NCI-H2081 treated with DMSO at 0.1 percent for 48 hours (cell line): ENCODE results near the gene CREB3L1.

ENCODE experiments used
- DNase-seq: peaks from one replicate; lab custom pipeline; 2025; lab: John Stamatoyannopoulos, UW

The CREB3L1 gene

DNA sequence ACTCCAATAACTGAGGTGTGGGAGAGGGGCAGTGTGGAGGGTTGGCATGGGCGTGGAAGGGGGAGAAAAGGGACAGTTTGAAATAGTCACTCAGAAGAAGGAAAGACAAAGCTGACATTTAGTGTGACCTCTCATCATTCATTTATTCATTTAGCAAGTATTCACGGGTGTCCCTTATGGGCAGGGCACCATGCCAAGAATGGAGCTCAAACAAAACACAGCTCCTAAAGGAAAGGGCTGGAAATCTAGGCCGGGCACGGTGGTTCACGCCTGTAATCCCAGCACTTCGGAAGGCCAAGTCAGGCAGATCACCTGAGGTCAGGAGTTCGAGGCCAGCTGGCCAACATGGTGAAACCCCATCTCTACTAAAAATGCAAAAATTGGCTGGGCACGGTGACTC lies 50.4 kb downstream of the CREB3L1 start:
- no peak for DNase-seq

DNA sequence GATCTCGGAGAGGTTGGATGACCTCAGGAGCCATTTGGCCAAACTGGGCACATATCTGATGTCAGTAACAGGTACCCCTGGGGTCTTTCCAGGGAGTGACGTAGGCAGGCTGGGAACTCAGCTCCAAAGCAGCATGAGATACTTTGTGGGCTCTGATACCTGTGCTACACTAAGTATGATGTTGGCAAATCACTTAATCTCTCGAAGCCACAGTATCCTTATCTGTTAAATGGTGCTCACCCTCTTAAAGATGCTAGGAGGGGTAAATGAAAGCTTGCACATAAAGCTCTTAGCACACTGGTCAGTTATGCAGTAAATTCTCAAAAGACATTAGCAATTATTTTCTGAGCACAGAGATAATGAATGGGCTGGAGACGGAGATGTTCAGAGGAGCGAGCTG lies 52.7 kb downstream of the CREB3L1 start:
- DNase-seq: no peak

DNA sequence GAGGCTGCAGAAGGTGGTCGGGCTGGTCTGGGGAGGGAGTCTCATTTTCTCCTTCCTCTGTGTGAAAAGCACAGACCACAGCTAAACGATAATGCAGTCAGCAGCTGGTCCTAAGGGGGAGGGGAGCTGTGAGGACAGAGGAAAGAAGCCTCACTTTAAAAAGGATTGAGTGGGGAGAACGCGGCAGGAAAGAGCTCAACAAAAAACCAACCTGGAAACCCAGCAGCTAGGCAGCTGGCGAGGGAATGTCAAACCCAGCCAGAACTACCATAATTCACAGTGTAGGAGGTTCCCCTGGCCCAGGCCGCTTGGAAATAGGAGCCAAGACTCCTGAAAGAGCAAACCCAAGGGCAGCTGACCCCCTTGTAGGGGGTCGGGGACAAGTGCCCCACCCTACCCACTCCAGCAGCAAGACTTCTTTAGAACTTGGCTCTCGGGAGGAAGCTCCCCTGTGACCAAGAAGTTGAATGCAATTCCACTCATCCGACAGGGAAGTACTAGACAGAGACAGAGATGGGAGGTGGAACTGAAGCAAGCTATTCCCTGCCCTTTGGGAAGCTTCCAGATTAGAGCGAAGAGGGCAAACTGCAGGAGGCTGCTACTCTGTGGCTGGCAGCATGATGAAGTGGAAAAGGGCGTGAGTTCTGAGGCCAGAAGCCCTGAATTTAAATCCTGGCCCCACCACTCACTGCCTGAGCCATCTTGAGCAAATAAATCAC lies 53.3 kb downstream of the CREB3L1 start:
- no peak for DNase-seq

DNA sequence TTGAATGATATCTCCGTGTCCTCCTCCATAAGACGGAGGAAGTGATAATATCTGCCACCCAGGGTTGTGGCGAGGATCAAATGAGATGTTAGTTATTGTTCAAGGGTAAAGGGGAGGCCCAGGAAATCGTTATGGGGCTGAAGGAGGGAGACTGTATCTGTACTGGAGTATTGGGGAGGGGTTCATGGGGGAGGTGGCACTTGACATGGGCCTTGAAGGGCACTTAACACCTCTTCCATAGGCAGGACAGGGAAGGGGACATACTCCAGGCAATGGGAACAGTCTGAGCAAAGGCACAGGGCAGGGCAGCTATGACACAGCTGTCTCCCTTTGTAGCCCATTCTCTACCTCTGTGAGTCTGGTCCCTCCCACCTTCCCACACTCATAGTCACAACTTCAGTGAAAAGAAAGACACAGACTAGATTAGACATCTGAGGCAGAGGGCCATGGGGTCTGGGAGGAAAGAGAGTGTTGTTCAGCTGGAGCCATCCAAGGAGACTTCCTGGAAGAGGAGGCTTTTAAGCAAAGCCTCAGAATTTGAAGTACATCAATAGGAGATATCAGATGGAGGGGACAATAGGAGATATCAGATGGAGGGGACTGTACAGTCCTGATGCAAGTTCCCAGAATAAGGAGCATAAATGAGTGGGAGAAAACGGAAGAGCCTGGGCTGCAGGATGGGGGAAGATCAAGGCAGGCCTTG lies 54.0 kb downstream of the CREB3L1 start:
- no peak for DNase-seq

DNA sequence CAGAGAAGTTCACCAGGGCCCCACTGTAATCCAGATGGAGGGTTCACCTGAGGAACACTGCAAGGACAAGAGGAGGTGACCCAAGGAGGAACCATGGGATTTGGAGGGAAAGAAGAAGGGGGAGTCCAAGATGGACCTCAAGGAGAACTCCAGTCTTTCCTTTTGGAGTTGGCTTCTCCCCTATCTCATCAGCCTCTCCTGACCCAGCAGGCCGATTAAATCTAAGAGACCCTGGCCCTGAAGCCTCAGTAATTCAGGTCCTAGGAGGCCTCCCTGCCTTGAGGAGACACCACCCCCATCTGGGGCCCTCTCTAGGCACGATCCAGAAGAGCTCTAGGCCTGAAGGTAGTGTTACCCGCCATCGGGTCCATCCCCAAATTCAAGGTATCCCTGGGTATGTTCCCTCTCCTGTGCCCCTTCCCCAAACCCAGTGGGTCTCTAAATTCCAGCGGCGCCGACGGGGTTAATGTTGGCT lies 54.7 kb downstream of the CREB3L1 start:
- no peak for DNase-seq

DNA sequence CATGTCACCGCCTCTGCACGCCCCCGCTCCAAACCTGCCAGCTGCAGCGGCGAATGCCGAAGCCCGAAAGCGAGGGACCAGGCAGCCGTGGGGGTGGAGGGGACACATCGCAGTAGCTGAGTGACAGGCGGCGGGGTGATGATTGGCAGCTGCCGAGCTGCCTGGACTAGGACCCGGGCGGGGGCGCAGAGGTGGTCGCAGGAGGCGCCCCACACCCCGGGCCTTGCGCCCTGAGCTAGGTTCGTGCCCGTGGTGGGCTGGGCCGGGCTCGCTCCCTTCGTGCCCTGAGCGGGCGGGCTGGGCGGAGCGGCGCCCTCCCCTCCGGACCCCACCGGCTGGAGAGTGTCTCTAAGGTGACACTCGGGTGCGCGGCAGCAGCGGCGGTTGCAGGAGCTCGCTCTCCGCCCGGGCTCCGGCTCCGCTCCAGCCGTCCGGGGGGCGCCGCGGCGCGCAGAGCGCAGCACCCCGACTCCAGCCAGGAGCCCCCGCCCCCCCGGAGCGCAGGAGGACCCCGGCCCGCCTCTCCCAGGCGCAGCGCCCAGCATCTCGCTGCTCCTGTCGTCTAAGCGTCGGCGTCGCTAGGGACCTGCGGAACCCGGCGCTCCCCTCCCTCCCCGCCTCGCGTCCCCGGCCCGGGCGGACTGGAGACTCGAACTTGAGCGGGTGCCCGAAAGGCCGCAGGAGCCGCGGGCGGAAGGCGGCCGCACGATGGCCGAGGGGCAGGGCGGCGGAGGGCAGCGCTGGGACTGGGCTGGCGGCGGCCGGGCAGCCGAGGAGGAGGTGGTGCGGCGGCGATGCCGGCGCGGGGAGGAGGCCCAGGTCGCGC lies 55.3 kb downstream of the CREB3L1 start:
- no peak for DNase-seq

DNA sequence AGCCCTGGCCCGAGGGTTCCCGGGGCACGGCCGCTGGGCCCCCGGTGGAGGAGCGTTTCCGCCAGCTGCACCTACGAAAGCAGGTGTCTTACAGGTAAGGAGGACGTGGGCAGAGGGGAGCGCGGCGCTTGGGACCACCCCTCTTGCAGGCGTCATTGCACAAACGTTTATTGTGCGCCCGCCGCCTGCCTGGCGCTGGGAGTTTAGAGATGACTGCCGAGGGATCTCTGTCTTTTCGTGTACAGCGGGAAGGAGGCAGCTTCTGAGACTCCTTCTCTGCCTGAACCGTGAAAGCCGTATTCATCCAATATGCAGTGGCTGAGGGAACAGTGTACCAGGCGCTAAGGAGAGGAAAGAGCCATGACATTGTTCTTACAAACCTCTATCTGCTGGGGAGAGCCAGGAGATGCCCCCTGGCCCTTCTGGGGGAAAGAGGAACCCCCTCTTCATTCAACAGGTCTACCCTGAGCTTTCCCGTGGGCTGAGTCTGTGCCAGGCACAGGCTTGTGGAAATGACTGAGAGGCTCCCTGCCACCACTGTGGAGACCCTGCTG lies 56.0 kb downstream of the CREB3L1 start:
- no peak for DNase-seq

DNA sequence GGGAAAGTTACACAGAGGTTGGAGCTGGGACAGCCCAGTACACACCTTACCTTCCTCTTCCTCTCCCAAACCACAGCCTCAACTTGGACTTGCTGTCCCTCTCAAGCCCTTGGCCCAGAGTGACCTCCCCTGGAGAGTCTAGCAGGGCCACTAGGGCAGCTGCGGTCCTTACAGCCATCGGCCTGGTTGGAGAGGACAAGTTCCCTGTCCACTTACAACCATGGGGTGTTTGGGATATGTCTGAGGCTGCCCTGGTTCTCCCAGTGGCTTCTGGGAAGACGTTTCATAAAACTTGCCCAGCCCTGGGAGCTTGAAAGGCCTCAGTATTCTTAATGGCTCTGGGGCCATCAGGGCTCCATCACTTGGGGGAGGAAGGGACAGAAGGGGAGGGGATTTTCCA lies 56.7 kb downstream of the CREB3L1 start:
- no peak for DNase-seq

DNA sequence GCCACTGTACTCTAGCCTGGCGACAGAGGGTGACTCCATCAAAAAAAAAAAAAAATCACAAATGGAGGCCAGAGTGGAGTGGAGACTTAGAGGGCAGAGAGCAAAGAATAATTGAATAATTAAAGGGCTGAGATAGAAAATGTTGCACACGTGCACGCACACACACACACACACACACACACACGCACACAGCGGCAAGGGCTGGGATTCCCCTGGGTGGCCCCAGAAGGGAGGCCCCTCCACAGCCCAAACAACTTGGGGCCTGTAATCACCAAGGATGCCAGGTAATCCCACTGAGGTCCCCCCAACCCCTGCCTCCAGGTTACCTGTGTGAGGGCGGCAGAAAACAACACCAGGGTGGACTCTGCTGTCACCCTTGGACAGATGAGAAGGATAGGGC lies 57.8 kb downstream of the CREB3L1 start:
- no peak for DNase-seq

DNA sequence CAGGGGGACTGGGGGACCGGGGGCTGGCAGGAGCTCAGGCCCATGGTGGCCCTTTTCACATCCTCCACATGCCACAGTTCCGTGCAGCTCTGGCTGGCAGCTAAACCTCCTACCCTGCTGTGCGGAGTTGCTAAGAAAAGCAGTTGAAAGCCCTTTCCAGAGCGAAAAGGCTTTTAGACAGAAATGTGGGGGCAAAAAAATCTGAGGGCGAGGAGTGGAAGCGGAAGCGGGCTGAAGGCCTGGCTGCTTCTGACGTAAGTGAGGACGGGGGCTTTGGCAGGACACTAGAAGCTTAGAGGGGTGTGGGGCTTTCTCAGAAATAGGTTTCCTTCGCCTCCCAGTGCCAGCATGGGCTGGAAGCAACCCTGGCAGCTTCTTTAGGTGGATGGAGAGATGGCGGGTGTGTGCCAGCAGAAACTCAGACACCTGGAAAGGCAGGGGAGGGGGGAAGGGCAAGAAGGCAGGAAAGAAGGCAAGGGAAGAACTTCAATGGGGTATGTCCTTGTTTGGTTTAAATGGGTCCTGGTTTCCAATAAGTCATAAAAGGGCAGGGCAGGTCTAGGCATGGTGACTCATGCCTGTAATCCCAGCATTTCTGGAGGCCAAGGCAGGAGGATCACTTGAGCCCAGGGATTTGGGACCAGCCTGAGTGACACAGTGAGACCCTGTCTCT lies 58.6 kb downstream of the CREB3L1 start:
- DNase-seq: no peak

DNA sequence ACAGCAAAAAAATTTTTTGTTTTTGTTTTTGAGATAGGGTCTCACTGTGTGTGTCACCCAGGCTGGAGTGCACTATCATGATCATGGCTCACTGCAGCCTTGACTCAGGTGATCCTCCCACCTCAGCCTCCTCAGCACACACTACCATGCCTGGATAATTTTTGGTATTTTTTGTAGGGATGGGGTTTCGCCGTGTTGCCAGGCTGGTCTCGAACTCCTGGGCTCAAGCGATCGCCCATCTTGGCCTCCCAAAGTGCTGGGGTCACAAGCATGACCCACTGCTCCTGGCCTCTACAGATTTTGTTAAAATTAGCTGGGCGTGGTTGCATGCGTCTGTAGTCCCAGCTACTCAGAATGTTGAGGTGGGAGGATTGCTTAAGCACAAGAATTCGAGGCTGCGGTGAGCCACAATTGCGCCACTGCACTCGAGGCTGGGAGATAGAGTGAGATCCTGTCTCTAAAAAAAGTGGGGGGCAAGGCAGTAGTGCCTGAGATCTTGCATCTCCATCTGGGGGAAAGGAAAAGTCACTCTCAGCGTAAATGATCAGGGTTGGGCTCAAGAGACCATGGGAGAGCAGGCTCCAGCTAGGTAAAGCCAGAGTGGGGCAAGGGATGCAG lies 59.2 kb downstream of the CREB3L1 start:
- DNase-seq: no peak

DNA sequence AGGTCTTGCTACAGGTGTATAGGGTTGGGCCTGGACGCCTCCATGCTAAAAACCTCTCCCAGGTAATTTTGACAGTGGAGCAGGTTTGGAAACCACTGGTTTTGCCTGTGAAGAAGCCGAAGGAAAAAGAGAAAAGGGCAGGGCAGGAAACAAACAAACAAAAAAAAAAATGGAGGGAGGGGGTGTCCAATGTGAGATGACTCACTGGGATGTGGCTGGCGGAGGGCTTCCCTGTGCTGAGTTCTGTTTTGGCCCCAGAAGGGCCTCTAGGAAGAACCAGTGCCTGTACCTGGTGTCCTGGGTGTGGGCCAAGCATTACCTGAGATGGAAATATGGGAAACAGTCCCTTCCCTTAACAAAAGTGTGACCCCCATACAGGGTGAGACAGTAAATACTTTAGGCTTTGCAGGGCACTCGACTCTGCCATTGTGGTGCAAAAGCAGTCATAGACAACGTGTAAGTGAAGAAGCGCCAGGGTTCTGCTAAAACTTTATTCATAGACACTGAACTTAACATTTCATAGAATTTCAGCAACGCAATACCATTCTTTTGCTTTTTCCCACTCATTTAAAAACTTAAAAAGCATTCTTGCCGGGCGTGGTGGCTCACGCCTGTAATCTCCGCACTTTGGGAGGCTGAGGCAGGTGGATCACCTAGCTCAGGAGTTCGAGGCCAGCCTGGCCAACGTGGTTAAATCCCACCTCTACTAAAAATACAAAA lies 60.3 kb downstream of the CREB3L1 start:
- no peak for DNase-seq

DNA sequence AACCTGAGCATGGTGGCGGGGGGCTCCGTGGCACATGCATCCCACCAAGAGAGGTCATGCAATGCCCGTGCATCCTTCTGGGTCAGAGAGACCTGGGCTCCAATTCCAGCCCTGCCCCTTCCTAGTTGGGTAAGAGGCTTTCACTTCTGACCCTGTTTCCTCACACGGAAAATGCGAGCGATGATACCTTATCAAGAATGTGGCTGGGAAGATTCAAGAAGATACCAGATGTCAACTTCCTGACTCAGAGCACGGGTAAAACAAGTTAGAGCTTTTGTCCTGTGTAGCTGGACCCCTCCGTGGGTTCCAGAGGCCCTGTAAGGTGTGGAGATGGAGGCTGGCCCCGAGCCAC lies 61.1 kb downstream of the CREB3L1 start:
- no peak for DNase-seq

DNA sequence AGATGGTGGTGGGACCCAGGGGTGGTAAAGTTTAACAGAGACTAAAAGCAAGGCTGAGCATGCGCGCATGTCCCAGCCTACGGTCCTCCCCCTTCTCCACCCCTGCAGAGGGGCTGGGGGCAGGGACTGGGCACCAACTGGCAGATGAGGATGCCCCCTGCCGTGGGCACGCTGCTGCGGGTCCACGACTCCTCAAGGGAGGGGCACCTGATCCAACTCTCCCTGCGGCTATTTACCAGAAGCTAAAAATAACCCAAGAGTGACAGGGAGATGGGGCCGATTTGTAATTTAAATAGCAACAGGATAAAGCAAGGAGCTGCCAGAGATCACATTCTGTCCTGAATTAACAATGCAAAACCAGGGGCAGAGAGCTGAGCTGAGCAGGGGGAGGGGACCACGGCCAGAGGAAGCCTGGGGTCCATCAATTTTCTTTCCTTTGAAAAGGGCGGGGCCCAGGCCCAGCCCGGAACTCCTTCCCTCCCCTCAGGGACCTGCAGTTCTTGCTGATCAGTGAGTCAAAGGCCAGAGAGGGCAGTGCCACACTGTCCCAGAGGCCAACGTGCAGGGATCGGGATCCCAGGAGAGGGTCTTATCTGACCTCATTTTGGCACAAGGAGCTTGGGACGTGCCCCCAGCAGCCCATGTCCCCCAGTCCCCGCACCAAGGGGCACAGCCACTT lies 61.7 kb downstream of the CREB3L1 start:
- peak; percentile 92 for DNase-seq

DNA sequence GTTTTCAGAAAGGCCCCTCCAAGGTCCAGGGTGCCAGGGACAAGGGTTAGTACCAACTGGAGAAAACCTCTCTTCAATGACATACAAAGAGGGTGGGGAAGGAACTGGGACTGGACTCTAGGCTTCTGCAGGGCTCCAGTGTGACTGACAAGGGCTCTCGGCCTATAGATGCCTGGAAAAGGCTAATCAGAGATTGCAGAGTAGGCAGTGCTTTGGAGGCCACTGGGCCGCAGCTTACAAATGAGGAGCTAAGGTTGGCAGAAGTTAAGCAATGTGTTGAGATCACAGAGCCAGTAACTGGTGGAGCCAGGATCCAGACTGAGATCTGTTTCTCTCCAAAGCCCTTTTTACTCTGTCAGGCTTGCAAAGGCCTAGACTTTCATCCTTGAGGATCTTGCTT lies 62.4 kb downstream of the CREB3L1 start:
- DNase-seq: no peak

DNA sequence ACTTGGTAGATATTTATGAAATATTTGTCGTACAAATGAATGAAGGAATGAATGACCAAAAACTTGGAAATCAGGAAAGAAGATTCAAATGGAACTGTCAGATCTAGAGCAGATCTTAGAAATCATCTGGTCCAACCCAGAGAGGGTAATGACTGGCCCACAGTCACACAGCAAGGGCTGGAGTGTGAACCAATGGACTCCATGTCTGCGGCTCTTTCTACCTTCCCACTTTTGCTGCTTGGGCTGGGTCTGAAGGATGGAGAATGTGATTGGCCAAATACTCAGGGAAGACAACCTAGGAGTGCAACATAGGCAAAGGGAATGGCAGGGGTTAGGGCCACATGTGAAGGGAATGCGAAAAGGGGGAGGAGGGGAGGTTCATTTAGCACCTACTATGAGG lies 64.0 kb downstream of the CREB3L1 start:
- no peak for DNase-seq

DNA sequence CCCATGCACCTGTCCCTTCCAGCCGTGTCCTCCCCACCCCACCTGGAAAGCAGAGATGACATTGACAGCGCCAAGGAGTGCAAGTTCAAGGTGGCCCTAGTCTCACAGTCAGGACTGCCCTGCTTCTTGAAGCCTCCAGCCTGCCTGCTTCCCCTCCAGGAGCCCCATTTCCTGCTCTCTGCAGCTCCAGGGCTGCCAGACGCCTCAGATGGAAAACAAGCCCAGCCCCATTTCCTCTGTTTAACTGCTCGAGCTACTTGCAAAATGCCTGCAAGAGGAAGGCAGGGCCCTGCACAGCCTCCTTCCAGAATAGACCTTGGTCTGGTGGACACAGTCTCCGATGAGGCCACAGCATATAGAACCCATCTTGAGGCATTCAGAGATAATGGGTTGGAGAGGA lies 64.8 kb downstream of the CREB3L1 start:
- DNase-seq: no peak

DNA sequence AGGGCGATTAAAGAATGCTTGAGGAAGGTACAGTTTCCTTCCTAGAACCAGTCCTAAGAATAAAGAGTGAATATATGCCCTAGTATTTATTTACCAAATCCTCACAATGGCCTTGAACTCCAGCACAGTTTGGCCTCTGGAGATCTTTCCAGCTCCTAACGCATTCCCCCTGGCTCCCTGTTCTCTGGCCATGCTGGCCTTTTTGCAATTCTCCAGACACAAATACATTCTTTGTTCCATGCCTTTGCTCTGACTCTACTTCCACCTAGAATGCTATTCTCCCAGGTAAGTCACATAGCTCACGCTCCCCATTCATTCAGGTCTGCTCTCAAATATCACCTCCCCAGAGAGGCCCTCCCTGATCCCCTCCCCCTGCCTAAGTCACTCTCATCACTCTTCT lies 66.1 kb downstream of the CREB3L1 start:
- DNase-seq: no peak

DNA sequence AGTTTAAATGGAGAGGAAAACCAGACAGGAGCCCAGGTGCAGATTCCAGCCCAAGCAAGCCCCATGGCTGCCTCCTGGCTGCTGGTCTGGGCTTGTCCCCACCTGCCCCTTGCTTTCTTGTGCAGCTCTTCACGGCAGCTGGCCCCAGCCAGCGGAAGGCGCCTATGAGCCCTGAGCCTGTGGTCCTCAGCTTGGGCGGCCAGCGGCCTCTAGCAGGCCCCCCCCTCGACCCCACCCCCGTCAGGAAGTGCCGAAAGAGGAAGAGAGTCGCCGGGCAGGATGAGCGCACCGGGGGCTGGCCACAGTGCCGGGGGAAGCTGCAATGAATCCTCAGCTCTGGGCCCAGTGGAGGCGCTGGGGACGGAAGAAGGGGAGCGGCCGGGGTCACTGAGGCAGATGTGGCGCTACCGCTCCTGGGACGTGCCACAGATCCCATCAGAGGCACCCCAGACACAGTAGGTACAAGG lies 67.7 kb downstream of the CREB3L1 start:
- DNase-seq: no peak

DNA sequence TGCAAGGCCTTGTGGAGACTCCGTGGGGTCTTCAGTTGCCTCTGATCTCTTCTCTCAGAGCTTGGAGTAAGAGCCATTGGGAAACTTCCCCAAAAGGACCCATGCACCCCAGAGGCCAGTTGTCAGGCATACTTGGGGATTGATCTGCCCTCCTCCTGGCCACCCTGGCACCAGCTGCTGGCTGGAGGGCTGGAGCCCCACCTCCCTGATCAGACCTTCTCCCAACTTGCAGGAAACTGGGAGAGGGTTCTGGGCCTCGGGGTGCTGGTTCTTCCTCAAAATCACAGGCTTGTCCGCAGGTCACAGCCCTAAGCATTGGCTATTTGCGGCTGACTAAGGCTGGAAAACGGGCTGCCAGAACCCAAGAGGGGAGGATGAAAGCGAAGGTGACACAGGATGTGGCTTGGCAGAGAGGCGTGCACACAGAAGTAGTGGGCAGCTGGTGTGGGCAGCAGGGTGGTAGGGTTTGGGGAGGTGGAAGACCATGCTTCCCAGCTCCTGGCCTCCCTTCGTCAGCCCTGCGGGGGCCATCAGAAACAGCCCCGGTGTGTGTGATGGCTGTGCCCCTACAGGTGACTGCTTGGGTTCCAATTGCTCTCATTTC lies 68.5 kb downstream of the CREB3L1 start:
- DNase-seq: no peak
